Mesenteric fat pad (tissue), 1 donor: ENCODE measurements around the gene LRRC73. TPM values are rescaled to one million over a fixed set of nuclear protein-coding genes. Genes with fewer than 3 reads are reported as not detected.
A peak's percentile ranks its signal among the peaks of the same experiment; 100 is the strongest.

Source experiments
- DNase-seq: peaks from one replicate; pipeline ENCODE4 v3.0.0-alpha.2; 2020; ENCODE audit warnings: low spot score
- total RNA-seq: library from RNA; stranded (reverse); fragmentation: NEBNext Ultra II Directional; extraction: Animal tissue kit (Norgen Biotek cat#: 25700); gene quantifications from one replicate; pipeline ENCODE4 v1.2.1, GENCODE V29; 2021
- donor health status: DM: yes; HTN: yes; CAD: no.

Gene LRRC73
- total RNA-seq, 1 donor from 2014 or later: 0.45 TPM

DNA sequence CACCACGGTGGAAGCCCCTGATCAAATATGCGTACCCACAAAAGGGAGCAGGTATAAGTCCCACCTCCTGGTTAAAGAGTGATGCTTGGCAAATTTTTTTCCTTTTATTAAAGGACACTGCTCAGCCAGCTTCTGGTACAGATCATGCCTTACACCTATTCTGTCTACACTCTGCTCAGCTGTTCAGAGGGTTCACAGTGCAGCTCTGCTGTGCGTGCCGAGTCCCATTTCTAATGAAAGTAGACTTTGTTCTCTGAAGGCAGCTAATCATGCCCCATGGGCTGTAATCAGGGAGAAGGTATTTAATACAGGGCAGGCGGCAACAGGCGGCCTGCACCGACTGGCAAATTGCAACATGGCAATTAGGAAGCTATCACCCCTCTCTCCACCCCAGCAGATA lies 16.3 kb downstream of the LRRC73 start:
- no peak for DNase-seq

- no peak for DNase-seq
Measured at GRCh38 chr6:43493230-43493629, 16.9 kb downstream of the LRRC73 start.

GRCh38 chr6:43492673-43493072 lies 17.5 kb downstream of the LRRC73 start:
- no peak for DNase-seq

DNA sequence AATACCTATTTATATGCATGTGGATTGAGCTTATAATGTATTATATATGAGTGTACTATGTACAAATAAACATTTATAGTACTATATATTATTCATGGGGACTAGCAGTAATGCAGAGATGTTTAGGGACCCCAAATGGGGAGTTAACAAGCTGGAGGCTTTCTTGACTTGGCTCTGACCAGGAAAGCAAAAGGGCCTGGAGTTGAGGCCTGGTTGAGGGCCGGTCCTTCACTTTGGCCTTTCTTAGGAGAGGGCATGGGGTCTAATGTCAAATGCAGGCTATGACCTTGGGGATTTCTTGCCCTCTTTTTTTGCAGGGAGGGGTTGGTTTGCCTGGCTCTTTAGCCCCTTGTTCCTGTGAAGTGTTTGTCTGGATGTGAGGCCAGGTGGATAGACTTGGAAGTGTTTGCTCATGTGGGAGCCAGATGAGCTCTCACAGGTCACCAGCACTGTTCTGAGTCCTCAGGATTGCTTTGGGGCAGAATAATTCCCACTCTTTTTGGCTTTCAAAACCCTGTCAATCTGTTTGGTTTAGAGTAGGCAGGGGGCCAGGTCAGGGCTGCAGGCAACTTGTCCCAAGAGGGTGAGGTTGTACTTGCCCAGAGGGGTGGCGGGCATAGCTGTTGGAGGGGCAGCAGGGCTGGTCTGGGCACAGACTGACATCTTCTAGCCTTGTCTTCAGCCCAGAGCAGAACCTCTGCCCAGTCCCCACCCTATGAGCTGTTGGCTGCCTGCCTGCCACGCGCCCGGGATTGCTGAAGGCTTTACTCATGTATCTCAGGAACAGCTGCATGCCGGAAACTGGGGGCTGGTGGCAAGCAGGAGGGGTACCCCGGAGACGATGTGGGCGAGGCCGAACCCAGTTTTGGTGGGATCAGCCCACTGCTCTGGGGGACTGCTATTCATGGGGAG lies 18.1 kb downstream of the LRRC73 start:
- no peak for DNase-seq

DNA sequence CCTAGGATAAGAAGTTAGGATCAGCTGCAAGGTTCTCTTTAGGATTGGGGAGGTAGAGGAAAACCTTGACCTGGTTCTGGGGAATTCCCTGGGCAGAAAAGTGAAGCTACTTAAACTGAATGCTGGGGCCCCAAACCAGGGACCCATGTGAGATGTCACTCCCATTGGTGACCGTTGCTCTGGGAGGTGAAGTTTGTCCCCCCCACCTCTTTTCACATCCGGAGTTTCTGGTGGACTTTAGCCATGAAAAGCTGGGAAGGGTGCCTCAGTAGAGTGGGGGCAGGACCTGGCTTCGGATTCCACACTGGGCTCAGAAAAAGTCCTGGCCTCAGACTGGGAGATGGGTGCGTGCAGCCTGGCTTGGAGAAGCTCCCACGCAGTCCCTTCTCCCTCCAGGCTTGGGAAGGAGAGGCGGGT lies 19.6 kb downstream of the LRRC73 start:
- no peak for DNase-seq

DNA sequence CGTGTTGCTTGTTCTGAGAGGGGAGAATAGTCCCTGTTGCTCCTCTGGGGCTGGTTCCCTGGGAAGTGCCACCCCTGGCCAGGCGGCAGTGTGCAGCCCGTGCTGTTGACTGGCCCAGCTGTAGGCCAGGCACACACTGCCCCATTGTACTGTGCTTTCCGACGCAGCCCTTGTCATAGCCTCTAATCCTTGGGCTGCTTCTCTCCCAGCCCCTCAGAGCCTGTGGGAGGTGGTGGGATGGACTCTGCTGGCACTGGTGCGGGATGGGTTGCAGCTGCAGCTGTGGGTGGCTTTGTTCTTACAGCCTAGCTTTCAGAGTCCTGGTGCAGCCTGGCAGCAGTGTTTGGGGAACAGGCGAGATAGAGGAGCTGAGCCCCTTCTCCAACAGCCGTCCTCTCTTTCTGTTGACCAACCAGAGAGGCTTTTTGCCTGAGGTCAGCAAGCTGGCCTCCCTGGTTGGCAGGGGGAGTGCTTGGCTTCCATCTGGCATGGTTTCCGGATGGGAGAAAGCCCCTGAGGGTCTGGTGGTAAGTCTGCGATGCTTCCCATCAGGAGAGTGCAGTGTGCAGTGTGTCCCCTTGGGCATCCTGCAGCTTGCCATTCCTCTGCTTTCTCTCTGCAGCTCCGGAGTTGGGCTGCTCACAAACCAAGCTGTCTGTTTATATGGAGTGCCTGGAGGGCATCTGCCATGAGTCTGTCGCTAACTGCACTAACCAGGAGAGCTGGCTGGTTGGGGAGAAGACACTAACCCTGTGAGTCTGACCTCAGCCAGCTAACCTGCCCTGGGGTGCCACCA lies 20.7 kb downstream of the LRRC73 start:
- DNase-seq: no peak

- no peak for DNase-seq
Measured at GRCh38 chr6:43488667-43489276, 21.4 kb downstream of the LRRC73 start.

DNA sequence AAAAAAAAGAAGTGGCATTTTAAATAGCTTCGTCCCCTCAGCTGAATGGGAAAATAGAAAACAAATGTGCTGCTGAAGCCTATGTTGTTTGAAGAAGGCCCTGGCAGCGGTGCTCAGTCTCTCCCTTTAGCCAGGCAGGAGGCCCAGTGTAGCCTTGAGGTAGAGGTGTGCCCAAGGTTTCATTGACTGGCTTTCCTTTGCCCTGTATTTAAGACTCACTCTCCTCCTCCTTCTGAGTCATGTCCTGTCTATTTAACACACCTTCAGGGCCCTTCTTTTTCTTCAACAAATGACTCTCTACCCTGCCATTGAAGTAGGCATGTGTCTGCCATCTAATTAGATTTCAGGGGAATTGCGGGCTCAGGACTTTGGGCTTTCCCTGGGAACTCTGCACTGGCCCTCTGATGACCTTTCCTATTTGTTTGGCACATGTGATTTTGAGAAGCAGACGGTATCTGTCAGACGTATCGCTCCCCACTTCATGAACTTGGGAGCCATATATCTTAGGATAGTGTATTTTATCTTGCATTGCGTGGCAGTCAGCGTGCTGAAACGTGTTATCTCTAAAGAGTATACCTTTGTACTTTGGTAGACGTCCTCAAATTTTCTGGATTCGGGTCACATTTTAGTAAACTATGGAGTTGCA lies 28.4 kb downstream of the LRRC73 start:
- DNase-seq: no peak

DNA sequence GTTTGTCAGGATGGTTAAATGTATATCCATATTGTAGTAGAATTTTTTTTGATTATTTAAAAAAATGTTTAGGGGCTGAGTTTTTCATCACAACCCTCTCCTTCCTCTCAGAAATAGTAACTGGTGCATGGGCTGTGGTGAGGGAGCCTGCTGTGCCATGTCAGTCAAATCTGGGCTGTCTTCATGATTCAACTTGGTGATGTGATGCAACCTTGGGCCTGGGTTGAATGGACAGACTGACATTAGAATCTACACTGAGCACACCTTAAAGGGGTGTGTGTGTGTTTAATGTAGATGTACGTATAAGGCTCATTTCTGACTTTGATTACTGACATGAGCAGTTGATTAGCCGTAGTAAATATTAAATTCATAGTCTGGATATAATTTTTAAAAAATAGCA lies 29.1 kb downstream of the LRRC73 start:
- DNase-seq: no peak

DNA sequence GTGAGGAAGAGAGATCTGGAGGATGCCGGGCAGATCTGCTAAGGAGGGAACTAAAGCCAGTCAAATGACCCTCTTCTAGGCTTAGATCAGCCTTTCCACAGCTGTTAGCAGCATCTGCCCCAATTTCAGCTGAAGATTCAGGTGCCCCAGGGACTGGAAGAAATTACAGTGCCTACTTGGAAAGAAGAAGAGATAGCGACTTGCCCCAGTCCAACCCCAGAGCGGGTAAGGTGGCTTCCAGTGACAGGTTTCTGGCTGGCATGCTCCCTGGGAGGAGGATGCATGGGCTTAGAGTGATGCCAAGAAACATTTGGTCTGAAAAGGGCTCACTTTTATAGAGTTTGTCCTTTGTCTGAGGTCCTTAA lies 32.2 kb downstream of the LRRC73 start:
- no peak for DNase-seq

DNA sequence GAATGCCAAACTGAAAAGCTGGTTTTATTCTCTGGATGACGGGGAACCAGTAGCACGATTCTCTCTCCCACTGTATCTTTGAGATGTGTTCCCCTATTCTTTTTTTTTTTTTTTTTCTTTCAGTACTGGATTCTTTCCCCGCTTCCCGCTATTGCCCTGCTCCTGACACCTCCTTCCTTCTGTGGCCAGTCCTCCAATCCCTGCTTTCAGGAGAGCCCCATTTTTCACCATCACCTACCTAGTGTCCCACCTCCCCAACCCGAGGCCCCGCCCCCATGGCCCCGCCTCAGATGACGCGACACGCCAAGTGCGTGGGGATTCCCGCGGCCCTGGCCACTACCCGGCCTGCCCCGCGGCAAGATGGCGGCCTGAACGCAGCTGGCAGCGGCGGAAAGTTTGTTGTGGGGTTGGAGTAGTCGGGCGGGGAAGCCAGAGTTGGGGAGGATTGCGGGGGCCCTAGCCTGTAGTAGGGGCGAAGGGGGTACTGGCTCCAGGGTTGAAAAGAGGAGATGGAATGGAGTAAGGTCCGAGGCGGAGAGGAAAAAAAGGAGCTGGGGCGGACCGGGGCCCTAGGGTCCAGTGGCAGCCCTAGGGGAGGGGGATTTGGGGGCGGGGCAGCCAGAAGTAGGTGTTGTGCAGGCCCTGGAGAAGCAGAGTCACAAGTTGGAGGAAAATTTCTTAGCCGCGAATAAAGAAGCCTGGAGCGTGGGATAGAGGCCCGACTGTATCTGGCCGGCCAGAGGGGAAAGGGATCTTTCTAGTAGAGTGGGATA lies 32.7 kb downstream of the LRRC73 start, which contains the start of gene TJAP1:
TSS of gene TJAP1 (plus strand) at position 336 of the 773 bp plus-strand sequence. CDS start 21,432 bp downstream, outside the sequence.
- DNase-seq: peak; percentile 98

- DNase-seq: no peak
Measured at GRCh38 chr6:43476746-43477145, 33.4 kb downstream of the LRRC73 start.

GRCh38 chr6:43475516-43475915 lies 34.6 kb downstream of the LRRC73 start:
- no peak for DNase-seq

DNA sequence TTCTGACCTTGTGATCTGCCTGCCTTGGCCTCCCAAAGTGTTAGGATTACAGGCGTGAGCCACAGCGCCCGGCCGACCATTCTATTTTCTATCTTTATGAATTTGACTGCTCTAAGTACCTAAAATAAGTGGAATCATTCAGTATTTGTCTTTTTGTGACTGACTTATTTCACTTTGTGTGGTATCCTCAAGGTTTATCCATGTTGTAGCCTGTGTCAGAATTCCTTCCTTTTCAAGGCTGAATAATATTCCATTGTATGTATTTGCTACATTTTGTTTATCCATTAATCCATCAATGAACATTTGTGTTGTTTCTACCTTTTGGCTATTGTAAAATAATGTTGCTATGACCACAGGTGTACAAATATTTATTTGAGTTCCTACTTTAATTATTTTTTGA lies 37.6 kb downstream of the LRRC73 start:
- no peak for DNase-seq

- no peak for DNase-seq
Measured at GRCh38 chr6:43471399-43471798, 38.7 kb downstream of the LRRC73 start.

GRCh38 chr6:43469947-43470346 lies 40.2 kb downstream of the LRRC73 start:
- DNase-seq: no peak

- no peak for DNase-seq
Measured at GRCh38 chr6:43468748-43469681, 41.1 kb downstream of the LRRC73 start.

- no peak for DNase-seq
Measured at GRCh38 chr6:43468240-43468639, 41.9 kb downstream of the LRRC73 start.

DNA sequence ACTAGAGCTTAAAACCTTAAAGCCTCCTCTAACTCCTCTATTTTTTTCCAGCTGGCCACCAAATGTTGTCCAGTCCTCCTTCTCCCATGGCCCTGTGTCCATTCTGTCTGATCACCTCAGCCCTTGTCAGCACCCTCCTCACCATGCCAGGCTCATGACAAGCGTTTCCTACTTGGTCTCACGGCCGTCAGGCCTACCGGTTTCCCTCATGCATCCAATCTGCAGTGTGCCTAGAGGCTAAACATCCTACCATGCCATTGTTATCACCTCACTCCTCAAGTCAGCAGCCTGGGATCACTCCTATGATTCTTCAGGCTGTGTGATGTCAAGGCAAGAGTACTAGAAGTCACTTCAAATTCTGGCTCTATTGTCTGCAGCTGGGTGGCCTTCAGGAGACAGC lies 42.4 kb downstream of the LRRC73 start:
- no peak for DNase-seq
